Epithelial cell of esophagus (primary cell): ENCODE measurements around the gene TMEM63A.
"Not testable (repeated sequence)": the region's sequence is repeated elsewhere in the genome, so short reads cannot be mapped to it uniquely, and the experiment has no call there.

Experiments used
- DNase-seq: peaks from one replicate; pipeline ENCODE4 v3.0.0; 2010; ENCODE audit warnings: low read depth
- H3K4me3 ChIP-seq: 2 replicates; pipeline ENCODE4 v1.5.1; 2011; ENCODE audit warnings: mild to moderate bottlenecking, low read length, control low read depth
- CTCF ChIP-seq: IDR thresholded peaks from 2 replicates; pipeline ENCODE4 v1.5.1; 2011; ENCODE audit warnings: low read depth, mild to moderate bottlenecking, low read length, control low read depth, inconsistent platforms; ENCODE audit not compliant: insufficient read depth; ENCODE audit errors: missing control alignments

TMEM63A gene

GRCh38 chr1:225806249-225806648, 75.9 kb downstream of the TMEM63A start:
- no peak for TF ChIP-seq CTCF
- DNase-seq: no peak
- H3K4me3 ChIP-seq: no peak overlapping the region

- DNase-seq, H3K4me3 ChIP-seq: not testable (repeated sequence)
These were observed 81.0 kb downstream of the TMEM63A start for GRCh38 chr1:225801146-225801545.

GRCh38 chr1:225796097-225796496, 86.1 kb downstream of the TMEM63A start:
- not testable (repeated sequence) for DNase-seq, H3K4me3 ChIP-seq
